ENCODE measurements around the gene LASP1.

DNA sequence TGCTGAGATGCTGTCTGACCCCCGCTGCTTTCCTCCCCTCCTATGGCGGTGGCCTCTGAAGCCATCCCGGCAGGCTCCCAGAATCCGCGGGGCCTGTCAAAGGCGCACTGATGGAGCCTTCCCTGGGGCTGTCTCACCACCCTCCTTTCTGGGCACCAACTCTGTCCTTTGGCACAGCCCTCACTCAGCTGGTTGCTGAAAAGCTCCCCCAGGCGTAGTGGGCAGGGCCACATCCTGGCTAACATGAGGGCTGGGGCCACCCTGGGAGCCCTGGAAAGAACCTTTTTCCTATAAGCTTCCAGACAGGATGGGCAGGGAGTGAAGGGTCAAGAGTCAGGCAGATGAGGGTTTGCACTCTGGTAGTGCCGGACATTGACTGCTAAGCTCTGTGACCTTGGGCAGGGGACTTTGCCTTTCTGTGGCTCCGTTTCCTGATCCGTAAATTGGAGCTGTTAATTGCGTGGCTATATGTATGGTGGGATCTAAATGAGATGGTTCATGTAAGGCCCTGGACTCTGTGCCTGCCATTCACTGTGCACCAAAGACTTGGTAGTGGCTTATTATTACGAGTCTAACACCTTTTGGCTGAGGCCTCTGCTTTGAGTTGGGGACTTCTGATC is 27.9 kb downstream of the LASP1 start:
- TF ChIP-seq POLR2AphosphoS5 (IDR thresholded peaks at IDR 0.05; ENCODE audit: low read depth, low read length), result no peak
- TF ChIP-seq, protein P1, sequence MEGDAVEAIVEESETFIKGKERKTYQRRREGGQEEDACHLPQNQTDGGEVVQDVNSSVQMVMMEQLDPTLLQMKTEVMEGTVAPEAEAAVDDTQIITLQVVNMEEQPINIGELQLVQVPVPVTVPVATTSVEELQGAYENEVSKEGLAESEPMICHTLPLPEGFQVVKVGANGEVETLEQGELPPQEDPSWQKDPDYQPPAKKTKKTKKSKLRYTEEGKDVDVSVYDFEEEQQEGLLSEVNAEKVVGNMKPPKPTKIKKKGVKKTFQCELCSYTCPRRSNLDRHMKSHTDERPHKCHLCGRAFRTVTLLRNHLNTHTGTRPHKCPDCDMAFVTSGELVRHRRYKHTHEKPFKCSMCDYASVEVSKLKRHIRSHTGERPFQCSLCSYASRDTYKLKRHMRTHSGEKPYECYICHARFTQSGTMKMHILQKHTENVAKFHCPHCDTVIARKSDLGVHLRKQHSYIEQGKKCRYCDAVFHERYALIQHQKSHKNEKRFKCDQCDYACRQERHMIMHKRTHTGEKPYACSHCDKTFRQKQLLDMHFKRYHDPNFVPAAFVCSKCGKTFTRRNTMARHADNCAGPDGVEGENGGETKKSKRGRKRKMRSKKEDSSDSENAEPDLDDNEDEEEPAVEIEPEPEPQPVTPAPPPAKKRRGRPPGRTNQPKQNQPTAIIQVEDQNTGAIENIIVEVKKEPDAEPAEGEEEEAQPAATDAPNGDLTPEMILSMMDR (IDR thresholded peaks at IDR 0.05; ENCODE audit: control extremely low read depth in 1 of 3, insufficient read depth in 1 of 3, low read depth in 1 of 3, low read length in 3 of 3), result no peak
- no peak for TF ChIP-seq BCL11A (IDR thresholded peaks at IDR 0.05; ENCODE audit: low read depth in 2 of 2, low read length in 2 of 2)
- TF ChIP-seq MAX (IDR thresholded peaks at IDR 0.05), result no peak
- no peak for TF ChIP-seq HDAC6 (IDR thresholded peaks at IDR 0.05; ENCODE audit: low read depth, low read length)
- no peak for TF ChIP-seq FOSL1 (IDR thresholded peaks at IDR 0.05; ENCODE audit: insufficient read depth, low read depth, low read length)
- TF ChIP-seq CHD1 (IDR thresholded peaks at IDR 0.05; ENCODE audit: low read depth, low read length), result no peak
- TF ChIP-seq POLR2A (IDR thresholded peaks at IDR 0.05; ENCODE audit: control extremely low read depth in 1 of 2, low read depth in 2 of 2, low read length in 2 of 2), result no peak
- no peak for TF ChIP-seq EP300 (IDR thresholded peaks at IDR 0.05; ENCODE audit: borderline replicate concordance in 1 of 2, low read depth in 2 of 2, low read length in 2 of 2)
- no peak for TF ChIP-seq TAF1 (IDR thresholded peaks at IDR 0.05; ENCODE audit: low read depth, low read length)

Data from H1 (cell line).